Fibroblast of pulmonary artery (primary cell): Measurements from ENCODE around the gene PHACTR4.
"Not testable (repeated sequence)": the region's sequence is repeated elsewhere in the genome, so short reads cannot be mapped to it uniquely, and the experiment has no call there.

Experiments used
- DNase-seq: peaks from one replicate; pipeline ENCODE4 v3.0.0-alpha.2; 2010; ENCODE audit warnings: low read depth
- H3K4me3 ChIP-seq: replicated peaks from 2 replicates; pipeline ENCODE4 v1.5.1; 2011; ENCODE audit warnings: low read depth, mild to moderate bottlenecking, control low read depth, low read length, moderate library complexity
- TF ChIP-seq, protein P1 (sequence below): IDR thresholded peaks from 2 replicates; pipeline ENCODE4 v1.5.1; 2011; ENCODE audit warnings: mild to moderate bottlenecking, control low read depth, low read length, inconsistent platforms; ENCODE audit errors: missing control alignments

The PHACTR4 gene

DNA sequence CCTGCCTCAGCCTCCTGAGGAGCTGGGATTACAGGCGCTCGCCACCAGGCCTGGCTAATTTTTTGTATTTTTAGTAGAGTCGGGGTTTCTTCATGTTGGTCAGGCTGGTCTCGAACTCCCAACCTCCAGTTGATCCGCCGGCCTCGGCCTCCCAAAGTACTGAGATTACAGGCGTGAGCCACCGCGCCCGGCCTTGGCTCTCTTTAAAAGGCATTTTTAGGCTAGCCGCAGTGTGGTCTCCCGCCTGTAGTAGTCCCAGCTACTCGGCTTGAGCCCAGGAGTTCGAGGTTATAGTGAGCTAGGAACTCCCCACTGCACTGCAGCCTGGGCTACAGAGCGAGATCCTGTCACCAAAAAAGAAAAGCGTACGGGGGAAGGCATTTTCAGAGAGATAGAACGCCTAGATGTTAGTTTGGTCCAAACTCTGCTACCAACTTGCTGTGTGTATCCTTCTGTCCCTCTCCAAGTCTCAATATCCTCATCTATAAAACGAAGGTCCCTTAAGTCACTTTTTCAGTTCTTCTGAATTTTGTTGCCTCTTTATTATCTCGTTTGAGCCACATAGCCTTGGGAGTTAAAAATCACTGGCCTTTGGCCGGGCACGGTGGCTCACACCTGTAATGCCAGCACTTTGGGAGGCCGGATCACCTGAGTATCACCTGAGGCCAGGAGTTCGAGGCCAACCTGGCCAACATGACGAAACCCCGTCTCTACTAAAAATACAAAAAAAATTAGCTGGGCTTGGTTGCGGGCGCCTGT, 40.0 kb upstream of the PHACTR4 start:
- TF ChIP-seq, protein P1, sequence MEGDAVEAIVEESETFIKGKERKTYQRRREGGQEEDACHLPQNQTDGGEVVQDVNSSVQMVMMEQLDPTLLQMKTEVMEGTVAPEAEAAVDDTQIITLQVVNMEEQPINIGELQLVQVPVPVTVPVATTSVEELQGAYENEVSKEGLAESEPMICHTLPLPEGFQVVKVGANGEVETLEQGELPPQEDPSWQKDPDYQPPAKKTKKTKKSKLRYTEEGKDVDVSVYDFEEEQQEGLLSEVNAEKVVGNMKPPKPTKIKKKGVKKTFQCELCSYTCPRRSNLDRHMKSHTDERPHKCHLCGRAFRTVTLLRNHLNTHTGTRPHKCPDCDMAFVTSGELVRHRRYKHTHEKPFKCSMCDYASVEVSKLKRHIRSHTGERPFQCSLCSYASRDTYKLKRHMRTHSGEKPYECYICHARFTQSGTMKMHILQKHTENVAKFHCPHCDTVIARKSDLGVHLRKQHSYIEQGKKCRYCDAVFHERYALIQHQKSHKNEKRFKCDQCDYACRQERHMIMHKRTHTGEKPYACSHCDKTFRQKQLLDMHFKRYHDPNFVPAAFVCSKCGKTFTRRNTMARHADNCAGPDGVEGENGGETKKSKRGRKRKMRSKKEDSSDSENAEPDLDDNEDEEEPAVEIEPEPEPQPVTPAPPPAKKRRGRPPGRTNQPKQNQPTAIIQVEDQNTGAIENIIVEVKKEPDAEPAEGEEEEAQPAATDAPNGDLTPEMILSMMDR: peak; percentile 1
- H3K4me3 ChIP-seq: peak overlapping the region; percentile 67
- DNase-seq: peak; percentile 38

- TF ChIP-seq, protein P1: no peak
These were observed 30.6 kb upstream of the PHACTR4 start for GRCh38 chr1:28338897-28339296.

DNA sequence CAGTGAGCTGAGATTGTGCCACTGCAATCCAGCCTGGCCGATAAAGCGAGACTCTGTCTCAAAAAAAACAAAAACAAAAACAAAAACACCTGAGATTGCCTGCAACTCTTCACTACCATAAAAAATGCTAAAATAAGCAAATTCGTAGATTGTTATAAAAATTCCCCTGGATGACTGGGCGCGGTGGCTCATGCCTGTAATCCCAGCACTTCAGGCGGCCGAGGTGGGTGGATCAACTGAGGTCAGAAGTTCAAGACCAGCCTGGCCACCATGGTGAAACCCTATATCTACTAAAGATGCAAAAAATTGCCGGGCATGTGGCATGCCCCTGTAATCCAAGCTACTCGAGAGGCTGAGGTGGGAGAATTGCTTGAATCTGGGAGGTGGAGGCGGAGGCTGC, 30.0 kb upstream of the PHACTR4 start:
- H3K4me3 ChIP-seq: no peak overlapping the region
- TF ChIP-seq, protein P1: no peak
- no peak for DNase-seq

More at GRCh38 chr1:28338897-28339296, 30.6 kb upstream of the PHACTR4 start:
- no peak overlapping the region for H3K4me3 ChIP-seq
- DNase-seq: no peak

- H3K4me3 ChIP-seq: no peak overlapping the region
- TF ChIP-seq, protein P1: no peak
- DNase-seq: no peak
These were observed 29.1 kb upstream of the PHACTR4 start for GRCh38 chr1:28340221-28340974.

DNA sequence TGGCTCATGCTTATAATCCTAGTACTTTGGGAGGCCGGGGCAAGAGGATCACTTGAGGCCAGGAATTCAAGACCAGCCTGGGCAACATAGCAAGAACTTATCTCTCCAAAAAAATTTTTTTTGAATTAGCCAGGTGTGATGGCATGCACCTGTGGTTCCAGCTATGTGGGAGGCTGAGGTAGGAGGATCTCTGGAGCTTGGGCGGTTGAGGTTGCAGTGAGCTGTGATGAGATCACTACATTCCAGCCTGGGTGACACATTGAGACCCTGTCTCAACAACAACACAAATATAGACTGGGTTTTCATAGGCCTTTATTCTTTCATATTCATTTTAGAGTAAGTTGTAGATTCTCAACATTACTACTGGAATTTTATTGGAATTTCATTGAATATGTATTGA, 27.9 kb upstream of the PHACTR4 start:
- H3K4me3 ChIP-seq: no peak overlapping the region
- TF ChIP-seq, protein P1: no peak
- peak; percentile 24 for DNase-seq

GRCh38 chr1:28343405-28343804, 26.1 kb upstream of the PHACTR4 start:
- TF ChIP-seq, protein P1: no peak
- DNase-seq: no peak
- no peak overlapping the region for H3K4me3 ChIP-seq

- not testable (repeated sequence) for H3K4me3 ChIP-seq, DNase-seq
These were observed 16.2 kb upstream of the PHACTR4 start for GRCh38 chr1:28353248-28353810.
